ENCODE measurements around the gene ZNF500.

GRCh38 chr16:4790261-4790660 lies 23.3 kb upstream of the ZNF500 start:
- TF ChIP-seq ELF1 (IDR thresholded peaks at IDR 0.05) (no peak), CTCF (IDR thresholded peaks at IDR 0.05) (no peak)

All from SK-N-SH (cell line).